GM10266 (cell line): ENCODE measurements around the gene GPR176.

ENCODE experiments used
- DNase-seq: peaks from one replicate; pipeline ENCODE4 v3.0.0; 2012; ENCODE audit errors: extremely low spot score
- CTCF ChIP-seq: IDR thresholded peaks from 2 replicates; pipeline ENCODE4 v1.5.1; 2012; ENCODE audit warnings: mild to moderate bottlenecking, low read depth; ENCODE audit not compliant: control insufficient read depth, insufficient read depth; ENCODE audit errors: missing control alignments

GPR176 gene

DNA sequence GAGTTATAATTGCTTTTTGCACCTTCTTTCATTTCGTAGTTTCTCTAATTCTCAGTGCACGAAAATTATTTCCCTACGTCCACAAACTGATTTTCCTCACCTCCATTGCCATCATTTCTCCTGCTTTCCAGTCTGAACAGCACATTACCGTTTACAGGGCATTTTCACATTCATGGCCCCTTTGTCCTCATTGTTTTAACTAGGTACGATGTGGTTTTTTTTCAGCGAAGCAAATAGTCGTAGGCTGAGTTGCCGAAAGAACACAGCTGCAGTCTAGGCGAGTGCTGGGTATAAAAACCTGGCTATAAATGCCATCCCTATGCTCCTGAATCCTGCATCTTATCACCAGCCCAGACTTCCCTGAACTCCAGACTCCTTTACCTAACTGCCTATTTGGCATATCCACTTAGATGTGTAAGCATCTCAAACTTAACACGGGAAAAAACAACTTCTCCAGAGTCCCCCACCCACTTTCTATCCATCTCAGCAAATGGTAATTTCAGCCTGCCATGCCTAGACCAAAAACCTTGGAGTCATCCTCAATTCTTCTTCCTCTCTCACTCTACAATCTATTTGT, 136.7 kb downstream of the GPR176 start:
- peak; percentile 33 for DNase-seq
- no peak for TF ChIP-seq CTCF

GRCh38 chr15:39782441-39783138, 137.5 kb downstream of the GPR176 start, which contains the start of gene FSIP1:
Gene FSIP1 (minus strand): TSS chr15:39782841. CDS start chr15:39776524, 6,317 bp downstream.
- TF ChIP-seq CTCF = no peak
- peak; percentile 96 for DNase-seq

DNA sequence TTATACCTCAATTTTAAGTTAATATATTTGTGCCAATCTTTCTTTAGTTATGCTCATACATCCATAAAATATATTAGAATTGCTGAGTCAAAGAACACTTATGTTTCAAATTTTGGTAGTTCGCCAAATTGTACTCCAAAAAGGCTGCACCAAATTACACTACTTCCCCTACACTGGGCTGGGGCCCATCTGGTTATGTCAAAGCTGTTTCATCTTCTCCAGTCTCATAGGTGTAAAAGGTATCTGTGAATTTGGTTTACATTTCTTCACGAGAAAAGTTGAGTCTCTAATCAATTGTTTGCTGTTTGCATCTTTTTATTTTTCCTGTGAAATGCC, 138.1 kb downstream of the GPR176 start:
- TF ChIP-seq CTCF = no peak
- DNase-seq = no peak

- TF ChIP-seq CTCF = no peak
- DNase-seq = no peak
These were observed 138.7 kb downstream of the GPR176 start for GRCh38 chr15:39781147-39781966.

- DNase-seq = no peak
These were observed 142.0 kb downstream of the GPR176 start for GRCh38 chr15:39778021-39778420.

GRCh38 chr15:39777496-39777895, 142.6 kb downstream of the GPR176 start:
- DNase-seq = no peak
- TF ChIP-seq CTCF = no peak

More at GRCh38 chr15:39778021-39778420, 142.0 kb downstream of the GPR176 start:
- no peak for TF ChIP-seq CTCF
